ENCODE data around the gene KRAS. TPM values are rescaled to one million over a fixed set of nuclear protein-coding genes. Genes with fewer than 3 reads are reported as not detected.

Gene KRAS
- total RNA-seq, 1 donor from 2014 or later, result 45.8 TPM

- Mint-ChIP-seq H3K4me3 (no peak overlapping the region), H3K36me3 (ENCODE audit: low read depth) (peaks cover 55% of the 10 kb centered on the region), H3K9me3 (no peaks in the 10 kb centered on the region), H3K27me3 (no peaks in the 10 kb centered on the region), H3K27ac (no peak overlapping the region), H3K4me1 (peaks cover 3% of the 10 kb centered on the region)
- ChIA-PET POLR2A (interaction anchor here (1.5 kb wide), 1 partner anchor 15 kb away, joined by 3 read pairs; the partner anchor contains the start of gene KRAS), CTCF (no interaction called here)
- intact Hi-C loops (cut with micrococcal nuclease), result no loop called here
- ATAC-seq (ENCODE audit: low read depth) (no peak), DNase-seq (no peak)
- TF ChIP-seq CTCF (IDR thresholded peaks at IDR 0.05), result no peak
Observed at GRCh38 chr12:25236190-25236589, 14.5 kb downstream of the KRAS start.

- no peak for DNase-seq
- ChIA-PET POLR2A (no interaction called here), CTCF (no interaction called here)
- intact Hi-C loops (cut with micrococcal nuclease), result no loop called here
- Mint-ChIP-seq H3K4me1 (no peaks in the 10 kb centered on the region), H3K27ac (no peak overlapping the region), H3K36me3 (ENCODE audit: low read depth) (peaks cover 34% of the 10 kb centered on the region), H3K27me3 (no peaks in the 10 kb centered on the region), H3K4me3 (no peak overlapping the region), H3K9me3 (no peaks in the 10 kb centered on the region)
- no peak for ATAC-seq (ENCODE audit: low read depth)
- TF ChIP-seq CTCF (IDR thresholded peaks at IDR 0.05), result no peak
Observed at GRCh38 chr12:25213338-25213737, 37.4 kb downstream of the KRAS start.

GRCh38 chr12:25208554-25208953 lies 42.2 kb downstream of the KRAS start:
- no peak for ATAC-seq (ENCODE audit: low read depth)
- intact Hi-C loops (cut with micrococcal nuclease), result no loop called here
- CTCF ChIA-PET, result interaction anchor here (0.7 kb wide), 1 partner anchor 33 kb away, joined by 3 read pairs; no protein-coding TSS in a partner anchor
- H3K27me3 Mint-ChIP-seq, result no peaks in the 10 kb centered on the region
- TF ChIP-seq CTCF (IDR thresholded peaks at IDR 0.05), result no peak
- no peaks in the 10 kb centered on the region for H3K9me3 Mint-ChIP-seq
- peaks cover 48% of the 10 kb centered on the region for H3K36me3 Mint-ChIP-seq (ENCODE audit: low read depth)
- DNase-seq, result no peak
- no peak overlapping the region for H3K27ac Mint-ChIP-seq
- POLR2A ChIA-PET, result no interaction called here
- no peaks in the 10 kb centered on the region for H3K4me1 Mint-ChIP-seq
- no peak overlapping the region for H3K4me3 Mint-ChIP-seq

GRCh38 chr12:25207846-25208245 lies 42.9 kb downstream of the KRAS start:
- CTCF ChIA-PET, result interaction anchor here (1.1 kb wide), 1 partner anchor 33 kb away, joined by 3 read pairs; no protein-coding TSS in a partner anchor
- TF ChIP-seq CTCF (IDR thresholded peaks at IDR 0.05), result no peak
- intact Hi-C loops (cut with micrococcal nuclease), result no loop called here
- Mint-ChIP-seq H3K36me3 (ENCODE audit: low read depth) (peaks cover 55% of the 10 kb centered on the region), H3K27me3 (no peaks in the 10 kb centered on the region), H3K9me3 (no peaks in the 10 kb centered on the region), H3K27ac (no peak overlapping the region), H3K4me1 (no peaks in the 10 kb centered on the region), H3K4me3 (no peak overlapping the region)
- POLR2A ChIA-PET, result no interaction called here
- no peak for ATAC-seq (ENCODE audit: low read depth)
- no peak for DNase-seq

- Mint-ChIP-seq H3K27me3 (no peaks in the 10 kb centered on the region), H3K9me3 (no peaks in the 10 kb centered on the region), H3K36me3 (ENCODE audit: low read depth) (peaks cover 56% of the 10 kb centered on the region), H3K4me3 (no peak overlapping the region), H3K27ac (no peak overlapping the region), H3K4me1 (no peaks in the 10 kb centered on the region)
- CTCF ChIA-PET, result interaction anchor here (1.1 kb wide), 1 partner anchor 34 kb away, joined by 3 read pairs; no protein-coding TSS in a partner anchor
- intact Hi-C loops (cut with micrococcal nuclease), result no loop called here
- no peak for DNase-seq
- ATAC-seq (ENCODE audit: low read depth), result no peak
- POLR2A ChIA-PET, result no interaction called here
- no peak for TF ChIP-seq CTCF (IDR thresholded peaks at IDR 0.05)
Observed at GRCh38 chr12:25207411-25207810, 43.3 kb downstream of the KRAS start.
